HL-60 (cell line): ENCODE results near the gene PASK.

Experiments
- DNase-seq, 2 experiments: peaks; one replicate each; pipeline ENCODE4 v3.0.0-alpha.2; 2010 to 2020; ENCODE audit warnings: low read depth in 1 of 2, low spot score in 1 of 2
- H3K27ac ChIP-seq: fragments of 250-450 bp; sonication (Bioruptor Pico); replicated peaks from 2 replicates; pipeline ENCODE4 v1.5.1; 2020; ENCODE audit warnings: mild to moderate bottlenecking, moderate library complexity
- H3K27me3 ChIP-seq: fragments of 250-450 bp; sonication (Bioruptor Pico); 2 replicates; pipeline ENCODE4 v1.5.1; 2021; ENCODE audit warnings: mild to moderate bottlenecking, moderate library complexity; ENCODE audit not compliant: insufficient read depth, poor library complexity, severe bottlenecking
- H3K4me3 ChIP-seq: replicated peaks from 2 replicates; pipeline ENCODE4 v1.5.1; 2011; ENCODE audit warnings: mild to moderate bottlenecking, control low read depth, low read length; ENCODE audit not compliant: insufficient read depth
- CTCF ChIP-seq: IDR thresholded peaks from one replicate; pipeline ENCODE4 v1.5.1; 2011; ENCODE audit warnings: low read length, control low read depth, inconsistent platforms; ENCODE audit not compliant: insufficient read depth
- GABPA ChIP-seq: IDR thresholded peaks from 2 replicates; pipeline ENCODE4 v1.6.1; 2012; ENCODE audit warnings: low read depth
- POLR2AphosphoS5 ChIP-seq: IDR thresholded peaks from 2 replicates; pipeline ENCODE4 v1.6.1; 2012; ENCODE audit warnings: low read depth
- SPI1 ChIP-seq: IDR thresholded peaks from 2 replicates; pipeline ENCODE4 v1.6.1; 2012; ENCODE audit warnings: low read depth, mild to moderate bottlenecking, borderline replicate concordance
- TF ChIP-seq, protein P1 (sequence below): IDR thresholded peaks from 2 replicates; pipeline ENCODE4 v1.6.1; 2012; ENCODE audit warnings: low read depth; ENCODE audit not compliant: insufficient replicate concordance

The PASK gene

DNA sequence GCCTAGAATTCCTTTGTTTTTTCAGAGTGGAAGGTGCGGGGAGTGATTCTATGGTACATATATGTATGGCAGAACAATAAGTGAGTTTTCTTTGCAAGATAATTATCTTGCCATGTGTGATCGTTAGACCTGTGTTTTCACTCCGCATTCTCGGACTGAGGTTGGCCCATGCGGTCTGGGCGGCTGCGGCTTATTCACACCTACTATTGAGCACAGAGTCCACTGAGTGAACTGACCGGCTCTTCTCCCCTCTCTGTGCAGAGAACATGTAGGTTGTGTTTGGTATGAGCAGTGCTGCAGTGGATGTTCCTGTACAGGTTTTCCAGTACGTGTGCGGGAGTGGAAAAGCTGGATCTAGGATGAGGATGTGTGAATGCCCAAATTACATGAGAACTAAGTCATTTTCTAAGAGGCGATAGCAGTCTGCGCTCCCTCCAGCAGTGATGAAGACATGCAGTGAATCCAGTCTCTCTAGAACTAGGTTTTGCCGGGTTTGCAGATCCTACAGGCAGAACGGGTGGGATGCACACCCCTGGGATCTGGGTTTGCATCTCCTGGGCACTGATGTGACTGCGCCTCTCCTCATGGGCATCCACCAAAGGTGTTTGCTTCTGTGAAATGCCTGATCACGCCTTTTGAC lies 74.3 kb downstream of the PASK start:
- DNase-seq: no peak
- Histone ChIP-seq H3K27ac (no peak overlapping the region), H3K4me3 (no peak overlapping the region), H3K27me3 (peaks cover 3% of the 10 kb centered on the region)
- TF ChIP-seq GABPA: no peak
- TF ChIP-seq CTCF: no peak
- no peak for TF ChIP-seq POLR2AphosphoS5
- TF ChIP-seq SPI1: no peak
- TF ChIP-seq, protein P1, sequence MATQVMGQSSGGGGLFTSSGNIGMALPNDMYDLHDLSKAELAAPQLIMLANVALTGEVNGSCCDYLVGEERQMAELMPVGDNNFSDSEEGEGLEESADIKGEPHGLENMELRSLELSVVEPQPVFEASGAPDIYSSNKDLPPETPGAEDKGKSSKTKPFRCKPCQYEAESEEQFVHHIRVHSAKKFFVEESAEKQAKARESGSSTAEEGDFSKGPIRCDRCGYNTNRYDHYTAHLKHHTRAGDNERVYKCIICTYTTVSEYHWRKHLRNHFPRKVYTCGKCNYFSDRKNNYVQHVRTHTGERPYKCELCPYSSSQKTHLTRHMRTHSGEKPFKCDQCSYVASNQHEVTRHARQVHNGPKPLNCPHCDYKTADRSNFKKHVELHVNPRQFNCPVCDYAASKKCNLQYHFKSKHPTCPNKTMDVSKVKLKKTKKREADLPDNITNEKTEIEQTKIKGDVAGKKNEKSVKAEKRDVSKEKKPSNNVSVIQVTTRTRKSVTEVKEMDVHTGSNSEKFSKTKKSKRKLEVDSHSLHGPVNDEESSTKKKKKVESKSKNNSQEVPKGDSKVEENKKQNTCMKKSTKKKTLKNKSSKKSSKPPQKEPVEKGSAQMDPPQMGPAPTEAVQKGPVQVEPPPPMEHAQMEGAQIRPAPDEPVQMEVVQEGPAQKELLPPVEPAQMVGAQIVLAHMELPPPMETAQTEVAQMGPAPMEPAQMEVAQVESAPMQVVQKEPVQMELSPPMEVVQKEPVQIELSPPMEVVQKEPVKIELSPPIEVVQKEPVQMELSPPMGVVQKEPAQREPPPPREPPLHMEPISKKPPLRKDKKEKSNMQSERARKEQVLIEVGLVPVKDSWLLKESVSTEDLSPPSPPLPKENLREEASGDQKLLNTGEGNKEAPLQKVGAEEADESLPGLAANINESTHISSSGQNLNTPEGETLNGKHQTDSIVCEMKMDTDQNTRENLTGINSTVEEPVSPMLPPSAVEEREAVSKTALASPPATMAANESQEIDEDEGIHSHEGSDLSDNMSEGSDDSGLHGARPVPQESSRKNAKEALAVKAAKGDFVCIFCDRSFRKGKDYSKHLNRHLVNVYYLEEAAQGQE: no peak

- DNase-seq: no peak
- Histone ChIP-seq H3K4me3 (no peak overlapping the region), H3K27ac (no peak overlapping the region), H3K27me3 (peaks cover 5% of the 10 kb centered on the region)
- no peak for TF ChIP-seq CTCF
- no peak for TF ChIP-seq SPI1
- TF ChIP-seq, protein P1: no peak
- no peak for TF ChIP-seq GABPA
- TF ChIP-seq POLR2AphosphoS5: no peak
Observed at GRCh38 chr2:241074065-241074818, 75.0 kb downstream of the PASK start.

DNA sequence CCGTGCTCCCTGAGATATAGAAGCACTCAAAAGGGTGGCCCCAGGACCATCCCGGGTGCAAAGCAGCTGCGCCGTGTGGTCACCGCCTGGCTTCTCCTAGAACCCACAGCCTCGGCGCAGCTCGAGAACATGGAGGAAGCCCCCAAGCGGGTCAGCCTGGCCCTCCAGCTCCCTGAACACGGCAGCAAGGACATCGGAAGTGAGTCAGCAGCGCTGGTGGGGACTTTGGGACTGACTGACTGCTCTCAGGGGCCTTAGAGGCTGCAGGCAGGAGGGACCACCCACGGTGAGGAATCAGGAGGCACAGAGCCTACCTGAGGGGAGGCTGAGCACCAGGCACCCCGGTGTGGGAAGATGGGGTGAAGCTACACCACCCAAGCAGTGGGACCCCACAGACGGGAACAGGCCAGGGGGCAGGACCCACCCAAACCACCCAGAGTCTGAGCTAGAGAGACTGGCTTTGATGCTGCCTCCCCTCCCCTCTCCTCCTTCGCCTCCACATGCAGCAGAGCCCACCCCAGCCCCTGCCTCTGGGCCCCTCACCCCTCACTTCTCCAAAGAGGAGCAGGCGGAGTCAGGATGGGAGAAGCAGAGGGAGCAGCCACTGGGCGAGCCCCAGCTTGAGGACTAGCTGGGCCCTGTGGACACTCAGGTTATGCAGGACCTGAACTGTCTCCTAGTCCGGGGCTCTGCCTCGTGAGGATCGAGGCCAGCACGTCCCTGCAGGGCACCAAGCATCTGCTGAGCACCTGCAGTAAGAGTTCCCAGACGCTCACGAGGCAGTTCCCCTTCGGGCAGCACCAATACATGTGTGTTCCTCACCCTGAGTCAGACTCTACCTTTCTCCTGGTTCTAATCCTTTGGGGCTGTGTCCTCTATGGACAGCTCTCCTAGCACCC lies 75.9 kb downstream of the PASK start:
- Histone ChIP-seq H3K4me3 (no peak overlapping the region), H3K27ac (no peak overlapping the region), H3K27me3 (peaks cover 8% of the 10 kb centered on the region)
- no peak for TF ChIP-seq GABPA
- DNase-seq: no peak

DNA sequence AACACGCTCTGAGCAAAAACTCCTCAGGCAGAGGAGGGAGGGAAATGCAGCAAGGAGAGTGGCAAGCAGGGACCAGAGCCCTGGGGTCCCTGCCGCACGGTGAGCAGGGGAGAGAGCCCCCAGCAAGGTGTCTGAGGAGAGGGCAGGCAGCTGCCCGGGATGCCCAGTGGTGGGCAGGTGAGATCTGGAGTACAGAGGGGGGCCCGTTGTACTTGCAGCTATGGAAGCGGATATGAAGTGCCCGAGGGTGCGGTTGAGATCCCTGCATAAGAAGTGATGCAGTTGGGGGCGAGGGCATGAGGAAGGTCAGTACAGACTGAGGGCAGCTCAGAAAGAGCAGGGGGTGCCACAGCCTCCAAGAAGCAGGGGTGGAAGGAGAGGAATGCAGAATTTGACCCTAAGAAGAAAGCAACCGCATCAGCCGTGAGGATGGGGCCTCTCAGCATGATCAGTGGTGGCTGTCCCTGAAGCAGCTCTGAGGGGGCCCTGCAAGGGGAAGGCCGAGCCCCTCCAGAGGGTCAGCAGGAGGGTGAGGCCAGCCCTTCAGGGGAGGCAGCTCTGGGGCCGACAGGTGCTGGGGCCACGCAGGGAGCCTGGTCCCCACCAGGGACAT lies 76.6 kb downstream of the PASK start:
- DNase-seq: no peak
- Histone ChIP-seq H3K27me3 (peaks cover 11% of the 10 kb centered on the region), H3K27ac (no peak overlapping the region), H3K4me3 (no peak overlapping the region)
- TF ChIP-seq, protein P1: no peak
- TF ChIP-seq POLR2AphosphoS5: no peak
- no peak for TF ChIP-seq SPI1
- no peak for TF ChIP-seq CTCF
- no peak for TF ChIP-seq GABPA
